Neural cell (in vitro differentiated cells): ENCODE data around the gene PRKG1. TPM values are rescaled to one million over a fixed set of nuclear protein-coding genes. Genes with fewer than 3 reads are reported as not detected.
A peak's percentile ranks its signal among the peaks of the same experiment; 100 is the strongest.

Source experiments
- H2AFZ ChIP-seq: fragments of 200-600, 300-800 bp; sonication (generic), shearing (Covaris generic); 2 replicates; pipeline ENCODE4 v1.6.0; 2014; ENCODE audit warnings: low read depth, mild to moderate bottlenecking, antibody characterized with exemption, low read length, moderate library complexity
- H3F3A ChIP-seq: fragments of 200-600 bp; shearing (Covaris generic); 2 replicates; pipeline ENCODE4 v1.6.1; 2016; ENCODE audit warnings: mild to moderate bottlenecking, moderate library complexity, mixed read lengths, antibody characterized with exemption, low read length; ENCODE audit not compliant: insufficient read depth, poor library complexity, severe bottlenecking
- H3K27ac ChIP-seq: fragments of 200-600, 300-800 bp; sonication (generic), shearing (Covaris generic); 2 replicates; pipeline ENCODE4 v1.5.1; 2014; ENCODE audit warnings: mild to moderate bottlenecking, low read length, moderate library complexity
- H3K27me3 ChIP-seq: fragments of 300-800, 200-600 bp; sonication (generic), shearing (Covaris generic); 2 replicates; pipeline ENCODE4 v1.6.0; 2014; ENCODE audit warnings: mild to moderate bottlenecking, low read depth, low read length, moderate library complexity; ENCODE audit not compliant: insufficient read depth
- H3K36me3 ChIP-seq: fragments of 300-800, 200-600 bp; sonication (generic), shearing (Covaris generic); 2 replicates; pipeline ENCODE4 v1.5.1; 2014; ENCODE audit warnings: mild to moderate bottlenecking, antibody characterized with exemption, low read length, moderate library complexity; ENCODE audit not compliant: insufficient read depth
- H3K4me2 ChIP-seq: fragments of 300-800, 200-600 bp; sonication (generic), shearing (Covaris generic); 2 replicates; pipeline ENCODE4 v1.6.0; 2014; ENCODE audit warnings: mild to moderate bottlenecking, low read length
- H3K4me3 ChIP-seq: fragments of 300-800, 200-600 bp; sonication (generic), shearing (Covaris generic); 2 replicates; pipeline ENCODE4 v1.5.1; 2014; ENCODE audit warnings: mild to moderate bottlenecking, low read length, moderate library complexity
- H3K79me2 ChIP-seq: fragments of 200-600 bp; shearing (Covaris generic); replicated peaks from 2 replicates; pipeline ENCODE4 v1.6.0; 2014; ENCODE audit warnings: mild to moderate bottlenecking, low read length, moderate library complexity; ENCODE audit not compliant: insufficient read depth
- H3K9ac ChIP-seq: fragments of 300-800, 200-600 bp; sonication (generic), shearing (Covaris generic); 2 replicates; pipeline ENCODE4 v1.6.1; 2016; ENCODE audit warnings: mild to moderate bottlenecking, low read length, mixed read lengths
- H3K9me2 ChIP-seq: fragments of 200-600 bp; shearing (Covaris generic); 2 replicates; pipeline ENCODE4 v1.6.1; 2016; ENCODE audit warnings: mild to moderate bottlenecking, low read length, mixed read lengths; ENCODE audit not compliant: insufficient read depth
- H3K9me3 ChIP-seq: fragments of 200-600, 300-800 bp; sonication (generic), shearing (Covaris generic); 2 replicates; pipeline ENCODE4 v1.6.1; 2016; ENCODE audit warnings: mild to moderate bottlenecking, mixed run types, low read length, moderate library complexity, mixed read lengths
- H4K20me1 ChIP-seq: fragments of 200-600 bp; shearing (Covaris generic); 2 replicates; pipeline ENCODE4 v1.6.1; 2016; ENCODE audit warnings: mild to moderate bottlenecking, mixed run types; ENCODE audit not compliant: insufficient read depth
- EP300 ChIP-seq: fragments of 450-650 bp; conservative IDR thresholded peaks from 2 replicates; pipeline ENCODE4 v1.6.1; 2014; ENCODE audit warnings: antibody characterized with exemption, mild to moderate bottlenecking, moderate library complexity; ENCODE audit not compliant: poor library complexity, severe bottlenecking
- EZH2 ChIP-seq: fragments of 200-600, 300-800 bp; shearing (Covaris generic), sonication (generic); IDR thresholded peaks from 2 replicates; pipeline ENCODE4 v1.6.1; 2014; ENCODE audit warnings: antibody characterized with exemption, low read length, borderline replicate concordance, mild to moderate bottlenecking; ENCODE audit not compliant: insufficient read depth, poor library complexity, severe bottlenecking
- MXI1 ChIP-seq: fragments of 450-650 bp; conservative IDR thresholded peaks from 2 replicates; pipeline ENCODE4 v1.6.1; 2014; ENCODE audit warnings: antibody characterized with exemption, mild to moderate bottlenecking; ENCODE audit not compliant: poor library complexity, severe bottlenecking
- POLR2AphosphoS5 ChIP-seq: IDR thresholded peaks from 2 replicates; pipeline ENCODE4 v1.6.1; 2012
- SMC3 ChIP-seq: fragments of 450-650 bp; conservative IDR thresholded peaks from 2 replicates; pipeline ENCODE4 v1.6.1; 2014; ENCODE audit warnings: antibody characterized with exemption, mild to moderate bottlenecking, moderate library complexity; ENCODE audit not compliant: poor library complexity
- TAF1 ChIP-seq: IDR thresholded peaks from 2 replicates; pipeline ENCODE4 v1.6.1; 2012; ENCODE audit warnings: low read depth
- polyA plus RNA-seq: library from polyadenylated mRNA; depleted of rRNA; stranded (reverse); fragments of >200 nt; gene quantifications from 2 replicates; pipeline ENCODE4 v1.2.3, GENCODE V29; 2014
- TF ChIP-seq, protein P1 (sequence below): fragments of 450-650 bp; IDR thresholded peaks from 2 replicates; pipeline ENCODE4 v1.5.1; 2014; ENCODE audit warnings: antibody characterized with exemption, mild to moderate bottlenecking, moderate library complexity; ENCODE audit not compliant: poor library complexity, severe bottlenecking
- TF ChIP-seq, protein P2 (sequence below): IDR thresholded peaks from 2 replicates; pipeline ENCODE4 v1.6.1; 2012; ENCODE audit warnings: borderline replicate concordance

PRKG1 gene
- polyA plus RNA-seq, 1 donor from 2014 or later = 2.2 TPM

DNA sequence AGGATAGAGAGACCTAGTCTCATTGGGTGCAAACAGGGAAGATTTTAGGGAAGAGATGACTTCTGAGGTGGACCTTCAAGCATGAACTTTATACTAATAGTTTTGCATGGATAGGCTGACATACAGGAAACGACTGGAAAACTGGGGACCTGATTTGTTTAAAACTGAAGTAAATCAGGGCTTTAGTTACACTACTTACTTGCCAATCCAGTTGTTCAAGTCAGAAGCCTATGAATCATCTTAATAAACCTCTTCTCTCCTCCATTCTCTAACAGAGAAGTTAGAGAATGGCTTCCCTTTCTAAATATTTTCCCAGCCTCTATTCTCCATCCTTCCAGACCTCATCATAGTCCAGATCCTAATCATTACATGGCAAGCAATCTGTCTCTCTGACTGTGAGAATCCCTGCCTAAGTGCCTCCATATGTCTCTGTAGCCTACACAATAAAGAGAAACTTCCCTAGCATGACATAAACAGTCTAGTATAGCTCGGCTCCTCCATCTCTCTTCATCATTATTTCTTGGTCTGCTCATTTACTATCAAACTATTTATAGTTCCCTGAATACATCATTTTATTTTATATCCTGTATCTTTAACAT lies 55.8 kb downstream of the PRKG1 start:
- TF ChIP-seq, protein P1, sequence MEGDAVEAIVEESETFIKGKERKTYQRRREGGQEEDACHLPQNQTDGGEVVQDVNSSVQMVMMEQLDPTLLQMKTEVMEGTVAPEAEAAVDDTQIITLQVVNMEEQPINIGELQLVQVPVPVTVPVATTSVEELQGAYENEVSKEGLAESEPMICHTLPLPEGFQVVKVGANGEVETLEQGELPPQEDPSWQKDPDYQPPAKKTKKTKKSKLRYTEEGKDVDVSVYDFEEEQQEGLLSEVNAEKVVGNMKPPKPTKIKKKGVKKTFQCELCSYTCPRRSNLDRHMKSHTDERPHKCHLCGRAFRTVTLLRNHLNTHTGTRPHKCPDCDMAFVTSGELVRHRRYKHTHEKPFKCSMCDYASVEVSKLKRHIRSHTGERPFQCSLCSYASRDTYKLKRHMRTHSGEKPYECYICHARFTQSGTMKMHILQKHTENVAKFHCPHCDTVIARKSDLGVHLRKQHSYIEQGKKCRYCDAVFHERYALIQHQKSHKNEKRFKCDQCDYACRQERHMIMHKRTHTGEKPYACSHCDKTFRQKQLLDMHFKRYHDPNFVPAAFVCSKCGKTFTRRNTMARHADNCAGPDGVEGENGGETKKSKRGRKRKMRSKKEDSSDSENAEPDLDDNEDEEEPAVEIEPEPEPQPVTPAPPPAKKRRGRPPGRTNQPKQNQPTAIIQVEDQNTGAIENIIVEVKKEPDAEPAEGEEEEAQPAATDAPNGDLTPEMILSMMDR = no peak
- no peak for TF ChIP-seq TAF1
- no peak for TF ChIP-seq MXI1
- TF ChIP-seq EP300 = no peak
- no peak for TF ChIP-seq SMC3
- Histone ChIP-seq H3K27me3 (no peaks in the 10 kb centered on the region), H3K79me2 (no peaks in the 10 kb centered on the region), H3K4me3 (no peak overlapping the region), H3F3A (no peaks in the 10 kb centered on the region), H3K9me3 (no peaks in the 10 kb centered on the region), H2AFZ (no peak overlapping the region), H3K4me2 (no peak overlapping the region), H3K9ac (no peak overlapping the region), H3K9me2 (no peaks in the 10 kb centered on the region), H4K20me1 (no peaks in the 10 kb centered on the region), H3K36me3 (no peaks in the 10 kb centered on the region), H3K27ac (no peak overlapping the region)

DNA sequence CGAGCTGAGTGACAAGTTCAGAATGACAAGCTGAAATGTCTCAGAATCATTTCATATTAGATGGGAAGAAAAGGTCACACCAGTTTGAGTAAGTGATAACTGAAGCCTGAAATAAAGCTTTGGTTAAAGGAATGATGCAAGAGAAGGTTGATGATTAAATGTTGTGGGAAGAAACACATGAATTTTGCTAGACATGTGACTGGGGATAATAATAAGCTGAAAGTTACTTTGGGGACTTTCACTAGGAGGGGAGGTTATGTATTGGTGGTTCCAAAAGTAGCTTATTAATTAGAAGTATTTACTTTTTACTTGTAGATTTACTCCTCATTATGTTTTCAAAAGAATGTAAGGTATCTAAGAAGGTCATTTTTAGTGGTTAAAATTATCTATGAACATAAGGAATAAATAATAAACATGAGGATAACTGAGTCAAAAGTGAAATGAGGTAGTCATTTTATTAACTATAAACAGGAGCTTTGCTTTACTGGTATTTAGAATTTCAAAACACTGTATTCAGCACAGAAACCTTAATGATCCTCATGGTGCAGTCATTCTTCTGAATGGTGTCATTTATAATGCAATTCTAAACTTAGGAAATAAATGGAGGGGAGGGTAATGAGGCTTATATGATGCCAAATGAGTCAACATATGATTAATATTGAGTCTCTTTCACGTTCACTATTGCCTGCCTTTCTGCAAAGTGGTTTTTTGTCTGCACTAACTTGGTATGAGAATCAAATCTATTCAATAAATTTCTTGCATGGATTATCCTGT lies 63.7 kb downstream of the PRKG1 start:
- no peak overlapping the region for H3K27ac ChIP-seq
- no peaks in the 10 kb centered on the region for H3F3A ChIP-seq
- no peak overlapping the region for H3K9ac ChIP-seq
- H3K27me3 ChIP-seq = no peaks in the 10 kb centered on the region
- H3K36me3 ChIP-seq = no peaks in the 10 kb centered on the region
- H3K9me2 ChIP-seq = no peaks in the 10 kb centered on the region
- TF ChIP-seq, protein P1 = no peak
- TF ChIP-seq EP300 = peak; percentile 50
- TF ChIP-seq POLR2AphosphoS5 = peak; percentile 49
- no peak overlapping the region for H2AFZ ChIP-seq
- no peak overlapping the region for H3K4me2 ChIP-seq
- H3K79me2 ChIP-seq = no peaks in the 10 kb centered on the region
- H4K20me1 ChIP-seq = no peaks in the 10 kb centered on the region
- H3K9me3 ChIP-seq = no peaks in the 10 kb centered on the region
- H3K4me3 ChIP-seq = no peak overlapping the region

DNA sequence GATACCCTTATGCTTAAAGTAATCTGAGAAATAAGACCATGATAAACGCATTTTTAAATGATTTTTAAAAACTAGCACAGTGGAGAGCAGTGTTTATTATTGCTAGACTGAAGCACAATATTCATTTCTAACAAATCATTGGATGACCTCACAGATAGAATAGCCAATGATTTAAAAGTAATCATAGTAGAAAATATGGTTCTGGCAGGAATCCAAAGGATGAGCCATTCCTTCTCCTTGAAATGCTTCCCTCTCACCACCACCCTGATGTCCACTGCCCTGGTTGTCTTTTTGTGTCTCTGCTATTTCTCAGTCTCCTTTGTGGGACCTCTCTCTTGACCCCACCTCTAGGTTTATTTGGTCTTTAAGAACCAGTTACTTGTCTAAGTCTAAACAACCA lies 64.9 kb downstream of the PRKG1 start:
- Histone ChIP-seq H3K79me2 (no peaks in the 10 kb centered on the region), H3K4me3 (no peak overlapping the region), H3K36me3 (no peaks in the 10 kb centered on the region), H3K27ac (no peak overlapping the region), H3F3A (no peaks in the 10 kb centered on the region), H3K9me3 (no peaks in the 10 kb centered on the region), H4K20me1 (no peaks in the 10 kb centered on the region), H2AFZ (no peak overlapping the region), H3K9me2 (no peaks in the 10 kb centered on the region), H3K27me3 (no peaks in the 10 kb centered on the region), H3K4me2 (no peak overlapping the region), H3K9ac (no peak overlapping the region)
- TF ChIP-seq POLR2AphosphoS5 = no peak
- no peak for TF ChIP-seq EP300
- TF ChIP-seq, protein P2, sequence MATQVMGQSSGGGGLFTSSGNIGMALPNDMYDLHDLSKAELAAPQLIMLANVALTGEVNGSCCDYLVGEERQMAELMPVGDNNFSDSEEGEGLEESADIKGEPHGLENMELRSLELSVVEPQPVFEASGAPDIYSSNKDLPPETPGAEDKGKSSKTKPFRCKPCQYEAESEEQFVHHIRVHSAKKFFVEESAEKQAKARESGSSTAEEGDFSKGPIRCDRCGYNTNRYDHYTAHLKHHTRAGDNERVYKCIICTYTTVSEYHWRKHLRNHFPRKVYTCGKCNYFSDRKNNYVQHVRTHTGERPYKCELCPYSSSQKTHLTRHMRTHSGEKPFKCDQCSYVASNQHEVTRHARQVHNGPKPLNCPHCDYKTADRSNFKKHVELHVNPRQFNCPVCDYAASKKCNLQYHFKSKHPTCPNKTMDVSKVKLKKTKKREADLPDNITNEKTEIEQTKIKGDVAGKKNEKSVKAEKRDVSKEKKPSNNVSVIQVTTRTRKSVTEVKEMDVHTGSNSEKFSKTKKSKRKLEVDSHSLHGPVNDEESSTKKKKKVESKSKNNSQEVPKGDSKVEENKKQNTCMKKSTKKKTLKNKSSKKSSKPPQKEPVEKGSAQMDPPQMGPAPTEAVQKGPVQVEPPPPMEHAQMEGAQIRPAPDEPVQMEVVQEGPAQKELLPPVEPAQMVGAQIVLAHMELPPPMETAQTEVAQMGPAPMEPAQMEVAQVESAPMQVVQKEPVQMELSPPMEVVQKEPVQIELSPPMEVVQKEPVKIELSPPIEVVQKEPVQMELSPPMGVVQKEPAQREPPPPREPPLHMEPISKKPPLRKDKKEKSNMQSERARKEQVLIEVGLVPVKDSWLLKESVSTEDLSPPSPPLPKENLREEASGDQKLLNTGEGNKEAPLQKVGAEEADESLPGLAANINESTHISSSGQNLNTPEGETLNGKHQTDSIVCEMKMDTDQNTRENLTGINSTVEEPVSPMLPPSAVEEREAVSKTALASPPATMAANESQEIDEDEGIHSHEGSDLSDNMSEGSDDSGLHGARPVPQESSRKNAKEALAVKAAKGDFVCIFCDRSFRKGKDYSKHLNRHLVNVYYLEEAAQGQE = no peak
- TF ChIP-seq EZH2 = no peak
- TF ChIP-seq MXI1 = no peak
